22Rv1 (cell line): ENCODE results near the gene CDA.

ENCODE experiments used
- H3K27ac ChIP-seq: fragments of 450-650 bp; 2 replicates; pipeline ENCODE4 v1.5.1; 2017
- CTCF ChIP-seq: fragments of 450-650 bp; IDR thresholded peaks from 2 replicates; pipeline ENCODE4 v1.5.1; 2017; ENCODE audit warnings: mild to moderate bottlenecking
- ZFX ChIP-seq: fragments of 450-650 bp; IDR thresholded peaks from 2 replicates; pipeline ENCODE4 v1.6.1; 2017; ENCODE audit warnings: antibody characterized with exemption, borderline replicate concordance

Gene CDA

GRCh38 chr1:20555025-20555757 lies 33.7 kb upstream of the CDA start:
- H3K27ac ChIP-seq, result no peak overlapping the region
- TF ChIP-seq CTCF, result no peak
- no peak for TF ChIP-seq ZFX

- no peak overlapping the region for H3K27ac ChIP-seq
- no peak for TF ChIP-seq ZFX
- TF ChIP-seq CTCF, result no peak
Measured at GRCh38 chr1:20555758-20556120, 33.2 kb upstream of the CDA start.

GRCh38 chr1:20558191-20558590 lies 30.7 kb upstream of the CDA start:
- H3K27ac ChIP-seq, result no peak overlapping the region
- no peak for TF ChIP-seq ZFX
- TF ChIP-seq CTCF, result no peak

- no peak overlapping the region for H3K27ac ChIP-seq
- TF ChIP-seq ZFX (no peak), CTCF (no peak)
Measured at GRCh38 chr1:20560966-20561365, 27.9 kb upstream of the CDA start.

GRCh38 chr1:20565234-20565633 lies 23.7 kb upstream of the CDA start:
- TF ChIP-seq CTCF (no peak), ZFX (no peak)
- no peak overlapping the region for H3K27ac ChIP-seq

- H3K27ac ChIP-seq, result no peak overlapping the region
- TF ChIP-seq CTCF, result no peak
- TF ChIP-seq ZFX, result no peak
Measured at GRCh38 chr1:20569523-20570098, 19.3 kb upstream of the CDA start.

- TF ChIP-seq CTCF, result no peak
- TF ChIP-seq ZFX, result no peak
- no peak overlapping the region for H3K27ac ChIP-seq
Measured at GRCh38 chr1:20571427-20571826, 17.5 kb upstream of the CDA start.
